ACHN (cell line): ENCODE results near the gene TGM3.

Source experiments
- DNase-seq: peaks from one replicate; pipeline ENCODE4 v3.0.0-alpha.2; 2015
- in situ Hi-C: cut with HindIII; loops from 2 replicates; pipeline ENCODE4 v1.10.0; 2017; ENCODE audit warnings: low sequenced_read_pairs, low pct_ligation_motif_present, low pct_unique_long_range_greater_than_20kb

Gene TGM3

DNA sequence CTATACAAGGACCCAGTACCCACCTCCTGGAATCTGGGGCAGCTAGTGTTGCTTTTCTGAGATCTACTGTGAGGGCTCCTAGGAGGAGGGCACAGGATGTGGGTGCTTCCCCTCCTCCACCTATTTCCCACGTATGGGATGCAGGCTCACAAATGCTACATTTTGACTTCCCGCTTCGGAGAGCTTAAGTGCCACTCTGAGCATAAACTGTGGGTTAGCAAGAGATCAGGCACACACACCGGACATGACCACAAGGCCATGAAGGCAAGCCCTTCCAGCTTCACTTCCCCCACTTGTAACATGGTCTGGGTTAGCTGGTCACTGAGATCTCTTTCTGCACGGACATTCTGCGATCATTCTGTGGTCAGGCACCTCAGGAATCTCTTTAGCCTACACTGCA, 15.7 kb upstream of the TGM3 start:
- in situ Hi-C loops, result no loop called here

DNA sequence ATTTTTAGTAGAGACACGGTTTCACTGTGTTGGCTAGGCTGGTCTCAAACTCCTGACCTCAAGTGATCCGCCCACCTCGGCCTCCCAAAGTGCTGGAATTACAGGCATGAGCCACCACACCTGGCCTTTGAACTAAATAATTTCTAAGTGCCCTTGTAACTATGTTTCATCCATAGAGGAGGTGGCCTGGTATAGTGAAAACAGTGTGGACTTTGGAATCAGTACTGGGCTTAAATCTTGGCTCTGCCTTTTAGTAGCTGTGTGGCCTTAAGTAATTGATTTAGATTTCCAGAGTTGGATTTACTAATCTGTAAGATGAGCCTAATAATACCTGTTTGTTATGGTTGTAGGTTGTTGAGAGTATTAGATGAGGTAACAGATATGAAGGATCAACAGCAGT, 14.2 kb upstream of the TGM3 start:
- no peak for DNase-seq
- in situ Hi-C loops, result no loop called here

More for the DNA sequence above, 15.7 kb upstream of the TGM3 start:
- no peak for DNase-seq

DNA sequence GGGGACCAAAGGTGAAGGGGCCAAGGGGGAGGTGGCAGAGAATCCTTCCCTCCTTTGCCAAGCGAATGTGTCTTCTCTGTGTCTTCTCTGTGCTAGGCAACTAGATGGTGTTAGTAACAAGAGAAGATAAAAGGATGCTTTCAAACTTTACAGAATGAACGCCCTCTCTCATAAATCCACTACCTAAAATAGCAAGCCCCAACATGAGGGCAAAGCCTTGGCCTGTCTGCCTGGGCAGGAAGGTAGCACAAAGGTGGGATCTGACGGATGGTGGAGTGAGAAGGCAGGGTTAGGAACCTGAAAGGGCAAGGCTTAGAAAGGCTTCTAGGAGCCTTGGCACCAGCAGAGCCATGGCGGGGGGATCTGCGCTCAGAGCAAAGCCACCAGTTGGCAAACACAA, 13.6 kb upstream of the TGM3 start:
- in situ Hi-C loops, result no loop called here
- DNase-seq, result no peak

DNA sequence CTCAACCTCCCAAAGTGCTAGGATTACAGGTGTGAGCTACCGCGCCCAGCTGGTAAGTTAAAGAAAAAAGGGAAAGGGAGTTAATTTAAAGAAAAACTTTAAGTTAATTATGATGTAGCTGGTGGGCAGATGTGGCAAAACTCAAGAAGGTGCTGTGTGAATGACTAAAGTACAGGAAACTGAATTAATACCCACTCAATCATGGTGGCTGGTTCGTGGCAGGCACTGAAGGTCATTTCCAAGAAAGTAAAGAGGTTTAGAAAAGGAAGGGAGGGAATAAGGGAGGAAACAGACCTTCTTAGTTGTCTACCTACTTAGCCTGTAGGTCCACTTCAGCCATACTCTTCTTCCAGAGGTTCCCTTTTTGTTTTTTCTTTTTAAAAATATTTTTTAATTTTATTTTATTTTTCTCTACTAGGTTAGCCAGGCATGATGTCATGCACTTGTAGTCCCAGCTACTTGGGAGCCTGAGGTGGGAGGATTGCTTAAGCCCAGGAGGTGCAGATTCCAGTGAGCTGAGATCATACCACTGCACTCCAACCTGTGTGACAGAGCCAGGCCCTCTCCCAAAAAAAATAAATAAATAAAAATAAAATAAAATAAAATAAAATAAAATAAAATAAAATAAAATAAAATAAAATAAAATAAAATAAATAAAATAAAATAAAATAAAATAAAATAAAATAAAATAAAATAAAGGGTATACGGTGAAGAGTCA, 11.9 kb upstream of the TGM3 start:
- DNase-seq, result peak; percentile 63
- in situ Hi-C loops, result no loop called here

DNA sequence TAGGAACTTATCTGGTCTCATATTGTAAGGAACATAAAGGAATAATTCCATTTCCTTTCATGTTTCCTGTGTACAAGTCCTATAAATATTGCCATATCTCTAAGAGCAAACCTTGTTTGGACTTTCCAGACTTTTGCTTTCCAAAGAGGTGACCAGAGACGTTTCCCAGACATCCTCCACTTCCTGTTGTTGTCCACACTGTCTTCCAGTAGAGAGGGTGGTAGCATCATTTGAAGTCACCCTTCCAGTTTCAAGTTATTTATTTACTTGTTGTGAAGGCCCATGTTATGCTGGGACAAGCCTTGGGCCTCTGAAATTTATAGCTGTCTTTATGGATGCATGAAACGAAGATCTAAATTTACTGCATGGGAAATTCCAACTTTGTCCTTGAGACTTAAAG, 10.6 kb upstream of the TGM3 start:
- no peak for DNase-seq
- in situ Hi-C loops, result no loop called here

DNA sequence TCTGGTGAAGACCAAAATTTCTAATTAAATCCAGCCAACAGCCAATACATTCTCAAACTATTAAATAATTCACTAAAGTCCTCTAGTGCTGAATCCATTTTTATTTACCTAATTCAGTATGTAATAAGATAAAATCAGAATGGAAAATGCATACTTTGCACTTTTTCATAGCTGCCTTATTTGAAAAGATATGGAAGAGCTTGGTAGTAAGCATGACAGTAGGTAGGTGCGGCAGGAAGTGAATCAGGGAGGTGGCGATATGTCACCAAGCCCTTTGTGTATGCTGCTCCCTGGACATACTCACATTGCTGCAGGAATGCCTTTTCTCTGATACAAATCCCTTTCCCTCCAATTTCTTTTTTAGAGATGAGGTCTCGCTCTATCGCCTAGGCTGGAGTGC, 10.2 kb upstream of the TGM3 start:
- DNase-seq, result no peak
- in situ Hi-C loops, result no loop called here

DNA sequence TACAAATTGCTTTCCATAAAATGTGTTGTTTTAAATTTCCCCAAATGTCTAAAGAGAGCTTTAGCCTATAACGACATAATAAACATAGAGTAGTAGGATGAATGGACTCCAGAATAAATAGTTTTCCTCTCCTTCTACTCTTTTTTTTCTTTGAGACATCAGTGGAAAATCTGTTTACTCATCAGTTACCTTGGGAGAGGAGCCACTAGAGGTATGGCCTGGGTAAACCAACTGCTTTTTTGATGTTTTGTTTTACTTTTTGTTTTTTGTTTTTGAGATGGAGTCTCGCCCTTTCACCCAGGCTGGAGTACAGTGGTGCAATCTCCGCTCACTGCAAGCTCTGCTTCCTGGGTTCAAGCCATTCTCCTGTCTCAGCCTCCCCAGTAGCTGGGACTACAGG, 8.3 kb upstream of the TGM3 start:
- in situ Hi-C loops, result no loop called here
- DNase-seq, result no peak

DNA sequence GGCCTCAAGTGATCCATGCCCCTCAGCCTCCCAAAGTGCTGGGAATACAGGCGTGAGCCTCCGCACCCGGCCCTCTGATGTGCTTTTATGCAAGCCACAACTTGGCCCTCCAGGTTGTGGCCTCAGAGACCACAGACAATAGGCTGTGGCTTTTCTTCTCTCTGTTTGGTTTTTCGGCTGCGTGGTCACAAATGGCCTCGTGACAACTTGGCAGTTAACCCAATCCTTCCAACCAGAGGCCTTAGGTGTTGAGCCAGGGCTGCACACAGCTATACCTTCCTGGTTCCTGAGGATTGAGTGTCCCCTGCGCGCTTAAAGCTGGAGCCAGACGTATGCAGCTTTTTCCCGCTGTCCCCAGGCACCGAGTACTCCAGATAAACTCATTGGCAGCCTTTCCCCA, 6.3 kb upstream of the TGM3 start:
- in situ Hi-C loops, result no loop called here
- no peak for DNase-seq

DNA sequence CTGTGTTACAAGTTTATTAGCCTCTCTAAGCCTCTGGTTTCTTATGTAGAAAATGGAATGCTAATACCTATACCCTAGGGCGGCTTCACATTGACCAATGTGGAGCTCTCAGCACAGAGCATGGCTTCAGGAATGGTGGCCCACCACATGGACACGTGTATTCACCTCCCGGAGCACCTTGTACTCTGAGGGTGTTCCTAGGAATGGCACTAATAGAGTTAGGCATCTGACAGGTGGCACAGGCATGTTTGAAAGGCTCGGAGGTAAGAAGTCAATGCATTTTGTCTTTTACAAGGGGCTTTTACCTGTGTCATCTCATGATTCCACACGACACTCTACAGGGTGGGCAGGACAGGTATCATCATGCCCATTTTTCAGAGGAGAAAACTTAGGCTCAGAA, 5.3 kb upstream of the TGM3 start:
- in situ Hi-C loops, result no loop called here

DNA sequence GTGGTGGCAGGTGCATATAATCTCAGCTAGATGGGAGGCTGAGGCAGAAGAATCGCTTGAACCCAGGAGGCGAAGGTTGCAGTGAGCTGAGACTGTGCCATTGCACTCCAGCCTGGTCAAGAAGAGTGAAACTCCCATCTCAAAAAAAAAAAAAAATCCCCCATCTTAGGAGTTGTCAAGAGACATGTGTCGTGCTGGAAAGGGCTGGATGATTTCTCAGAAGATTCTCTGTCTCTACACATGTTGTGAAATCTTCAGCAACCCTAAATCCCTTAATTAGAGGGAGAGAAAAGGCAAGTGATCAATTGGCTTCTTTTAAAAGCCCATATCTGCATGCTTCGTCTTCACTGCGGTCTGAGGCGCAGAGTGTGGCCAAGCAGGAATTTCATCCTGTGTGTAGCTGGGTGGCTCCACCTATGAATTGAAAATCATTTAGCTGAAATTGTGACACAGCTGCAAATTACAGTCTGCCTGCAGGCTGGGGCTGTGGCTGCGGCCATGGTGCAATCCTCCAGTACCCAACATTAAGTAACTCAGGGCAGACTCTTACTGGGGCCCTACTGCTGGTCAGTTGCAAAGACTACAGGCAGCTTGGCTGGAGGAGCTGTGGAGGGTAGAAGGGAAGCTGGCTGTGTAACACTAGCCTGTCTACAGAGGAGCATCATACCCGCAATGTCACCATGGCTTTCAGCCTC, 3.2 kb upstream of the TGM3 start:
- DNase-seq, result no peak
- in situ Hi-C loops, result no loop called here

More for the DNA sequence above, 5.3 kb upstream of the TGM3 start:
- no peak for DNase-seq

DNA sequence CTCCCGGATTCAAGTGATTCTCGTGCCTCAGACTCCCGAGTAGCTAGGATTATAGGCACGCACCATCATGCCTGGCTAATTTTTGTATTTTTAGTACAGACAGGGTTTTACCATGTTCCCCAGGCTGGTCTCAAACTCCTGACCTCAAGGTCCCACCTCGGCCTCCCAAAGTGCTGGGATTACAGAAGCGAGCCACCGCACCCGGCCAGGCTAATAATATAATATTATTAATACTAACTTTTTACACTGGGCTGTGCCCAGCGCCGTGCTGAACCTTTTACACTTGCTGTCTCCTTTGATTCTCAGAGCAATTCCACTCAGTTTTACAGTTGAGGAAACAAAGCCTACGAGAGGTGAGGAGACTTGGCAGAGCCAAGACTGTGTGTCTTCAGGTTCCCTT, 2.3 kb upstream of the TGM3 start:
- in situ Hi-C loops, result no loop called here
- no peak for DNase-seq

DNA sequence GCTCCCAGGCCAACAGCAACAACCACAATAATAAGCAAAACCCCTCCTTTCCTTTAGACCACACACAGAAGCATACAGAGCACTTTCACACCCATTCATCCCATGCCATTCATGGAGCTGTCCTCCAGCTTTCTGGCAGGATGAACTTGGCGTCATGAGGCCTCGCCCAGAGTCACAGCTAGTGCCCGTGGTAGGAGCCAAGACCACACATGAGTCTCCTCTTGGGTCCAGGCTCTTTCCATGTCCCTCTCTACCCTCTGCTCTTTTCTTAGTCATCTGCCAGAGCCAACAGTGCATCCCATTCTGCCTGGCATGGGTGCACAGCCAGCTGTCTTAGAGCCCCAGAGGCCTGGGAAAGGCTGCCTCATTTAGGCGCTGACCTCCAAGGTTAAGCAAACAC, 1.8 kb upstream of the TGM3 start:
- in situ Hi-C loops, result no loop called here
- no peak for DNase-seq

DNA sequence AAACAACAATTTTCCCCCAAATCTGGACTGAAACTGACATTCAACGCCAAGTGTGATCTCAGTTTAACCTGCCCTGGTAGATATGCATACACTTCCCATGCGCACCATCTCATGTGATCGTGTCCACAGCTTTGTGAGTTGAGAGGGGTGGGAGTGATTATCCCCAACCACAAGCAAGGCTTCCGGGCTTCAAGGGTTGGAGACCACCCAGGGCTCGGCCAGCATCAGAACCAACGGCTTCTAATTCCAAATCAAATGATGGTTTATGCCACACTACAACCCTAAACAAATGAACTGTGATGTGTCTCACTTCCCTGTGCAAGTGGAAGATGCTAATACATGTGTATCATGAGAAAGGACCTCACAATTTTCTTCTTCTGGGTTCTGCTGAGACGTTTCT, 515 bp upstream of the TGM3 start:
- DNase-seq, result no peak
- in situ Hi-C loops, result no loop called here

DNA sequence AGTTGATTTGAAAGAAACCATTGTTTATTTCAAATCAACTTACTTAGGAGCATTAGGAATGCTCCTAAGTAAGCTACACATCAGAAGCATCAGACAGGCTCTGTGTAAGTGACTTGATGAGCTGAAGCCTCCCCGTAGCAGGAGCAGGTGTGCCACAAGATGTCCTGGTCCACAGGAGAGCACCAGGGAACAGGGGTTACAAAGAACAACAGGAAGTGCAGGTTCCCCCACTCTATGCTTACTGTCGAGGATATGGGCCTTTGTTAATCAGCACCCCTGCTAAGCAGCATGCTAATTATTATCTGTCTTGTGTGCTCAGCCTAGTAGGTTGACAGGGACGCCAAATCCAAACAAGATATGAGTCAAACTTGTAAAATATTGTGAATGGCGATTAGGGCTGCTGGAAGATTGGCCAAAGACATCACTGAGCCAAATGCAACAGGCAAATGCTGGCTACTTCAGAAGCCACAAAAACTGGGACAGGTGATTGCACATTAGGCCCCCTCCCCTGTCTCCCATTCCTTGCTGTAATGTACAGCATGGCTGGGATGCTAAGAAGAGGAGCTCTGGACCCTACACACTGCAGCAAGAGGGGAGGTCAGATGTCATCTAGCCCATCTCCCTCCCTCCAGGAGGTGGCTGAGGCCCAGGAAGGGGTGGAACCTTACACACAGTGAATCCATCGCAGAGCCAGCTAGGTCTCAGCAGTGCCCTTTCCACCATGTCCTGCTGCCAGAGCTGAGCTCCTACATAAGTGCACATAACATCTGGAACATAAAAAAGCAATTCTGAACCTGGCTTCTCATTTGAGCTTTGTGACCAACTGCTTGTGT, 939 bp downstream of the TGM3 start:
- in situ Hi-C loops, result no loop called here

DNA sequence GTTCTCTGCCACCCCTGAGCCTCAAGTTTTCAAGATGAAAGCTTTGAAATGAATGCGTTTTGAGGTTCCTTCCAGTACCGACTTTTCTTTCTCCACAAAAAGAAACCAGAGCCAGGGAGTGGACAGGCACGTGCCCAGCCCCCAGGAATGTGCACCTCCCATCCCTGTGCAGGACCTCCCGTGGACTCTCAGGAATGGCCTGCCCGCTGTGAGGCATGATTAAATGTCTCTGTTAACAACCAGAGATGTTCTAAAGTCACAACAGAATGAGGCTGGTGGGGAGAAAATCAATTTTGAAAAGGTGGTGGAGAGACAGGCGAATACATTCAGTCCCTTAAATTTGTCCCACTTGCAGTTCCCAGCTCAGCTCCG, 1.5 kb downstream of the TGM3 start:
- in situ Hi-C loops, result no loop called here
- DNase-seq, result no peak

More for the DNA sequence above, 939 bp downstream of the TGM3 start:
- DNase-seq, result no peak

DNA sequence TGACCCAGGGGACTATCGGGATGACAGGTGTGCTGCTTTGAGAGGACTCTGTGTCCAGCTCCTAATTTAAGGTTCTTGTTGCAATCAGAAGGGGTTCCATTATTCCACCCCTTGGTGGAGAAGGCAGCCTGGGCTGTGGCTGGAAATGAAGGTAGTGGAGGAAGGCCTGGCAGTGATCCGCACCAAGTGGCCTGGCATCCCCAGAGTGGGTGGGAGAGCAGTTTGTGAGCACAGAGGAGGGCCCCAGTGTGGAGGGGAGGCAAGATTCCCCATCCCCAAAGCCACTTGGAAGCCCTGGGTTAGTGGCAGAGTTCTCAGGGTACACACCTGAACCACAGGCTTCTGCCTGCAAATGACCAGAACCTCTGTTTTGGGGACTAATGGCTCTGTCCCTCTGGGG, 2.3 kb downstream of the TGM3 start:
- in situ Hi-C loops, result no loop called here
- DNase-seq, result no peak

DNA sequence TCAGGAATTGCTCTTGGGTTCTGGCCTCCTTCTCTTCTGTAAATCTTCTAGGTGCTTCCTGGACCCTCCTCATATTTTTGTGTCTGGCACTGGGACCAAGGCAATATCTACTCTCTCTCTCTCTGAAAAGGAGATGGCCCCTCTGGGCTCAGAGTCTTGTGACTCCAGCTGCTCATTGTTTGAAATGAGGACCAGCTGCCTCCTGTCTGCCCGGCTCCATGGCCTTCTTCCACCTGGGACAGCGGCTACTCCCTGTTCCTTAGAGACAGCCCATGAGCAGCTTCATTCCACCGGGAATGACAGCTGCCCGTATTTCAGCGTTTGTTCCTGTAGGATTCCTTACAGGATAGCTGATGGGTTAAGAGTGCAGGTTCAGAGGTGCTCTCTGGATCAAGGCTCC, 2.9 kb downstream of the TGM3 start:
- in situ Hi-C loops, result no loop called here
- DNase-seq, result no peak

DNA sequence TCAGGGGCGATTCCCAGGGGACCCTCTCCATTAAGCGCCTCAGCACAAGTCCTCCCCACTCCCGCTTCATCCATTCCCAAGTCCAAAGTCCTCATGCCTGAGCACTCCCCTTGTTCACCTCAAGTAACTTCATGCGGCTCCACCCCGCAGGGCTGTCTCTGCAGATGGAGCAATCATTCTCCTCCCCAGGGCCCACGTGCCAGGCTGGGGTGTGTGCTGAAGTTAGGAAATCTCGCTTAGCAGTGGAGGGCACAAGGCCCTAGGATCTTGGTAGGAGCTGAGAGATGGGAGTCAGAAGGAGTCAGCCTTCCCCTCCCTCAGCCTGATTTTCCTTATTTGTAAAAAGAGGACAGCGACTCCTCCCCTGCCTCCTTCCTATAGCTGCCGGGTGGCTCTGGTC, 3.5 kb downstream of the TGM3 start:
- DNase-seq, result no peak
- in situ Hi-C loops, result no loop called here

DNA sequence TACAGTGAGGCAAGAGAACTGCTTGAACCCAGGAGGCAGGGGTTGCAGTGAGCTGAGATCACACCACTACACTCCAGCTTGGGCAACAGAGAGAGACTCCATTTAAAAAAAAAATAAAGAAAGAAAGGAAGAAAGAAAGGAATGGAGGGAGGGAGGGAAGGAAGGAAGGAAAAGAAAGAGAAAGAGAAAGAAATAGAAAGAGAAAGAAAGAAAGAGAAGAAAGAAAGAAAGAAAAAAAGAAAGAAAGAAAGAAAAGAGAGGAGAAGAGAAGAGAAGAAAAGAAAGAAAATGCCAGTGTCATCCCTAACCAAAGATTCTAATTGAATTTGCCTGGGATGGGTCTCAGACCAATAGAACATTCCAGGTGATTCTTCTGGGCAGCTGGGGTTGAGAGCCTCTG, 4.2 kb downstream of the TGM3 start:
- no peak for DNase-seq
- in situ Hi-C loops, result no loop called here

DNA sequence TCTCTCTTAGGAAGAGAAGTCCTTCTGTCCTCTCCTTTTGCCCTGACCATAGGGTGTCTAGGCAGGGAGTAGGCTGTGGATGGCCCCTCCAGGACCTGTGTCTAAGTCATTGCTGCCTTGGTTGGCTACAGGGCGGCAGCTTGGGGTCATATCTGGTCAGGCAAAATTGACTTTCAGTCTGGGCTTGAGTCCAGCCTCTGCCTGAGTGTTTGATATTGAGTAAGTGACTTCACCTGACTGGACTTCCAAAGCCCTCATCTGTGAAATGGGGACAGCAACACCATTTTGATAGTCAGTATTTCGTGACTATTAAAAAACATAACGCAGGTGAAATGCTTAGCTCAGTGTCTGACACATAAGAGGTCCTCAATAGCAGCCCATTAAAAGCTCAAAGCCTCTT, 4.6 kb downstream of the TGM3 start:
- in situ Hi-C loops, result no loop called here
- no peak for DNase-seq
